A673 (cell line): ENCODE data around the gene VSIR.

Source experiments
- EZH2 ChIP-seq: fragments of 200-600 bp; sonication (generic); IDR thresholded peaks from 2 replicates; pipeline ENCODE4 v1.6.1; 2017; ENCODE audit warnings: borderline replicate concordance, low read depth, mild to moderate bottlenecking, mixed read lengths, antibody characterized with exemption, low read length; ENCODE audit not compliant: poor library complexity, severe bottlenecking
- TF ChIP-seq, protein P1 (sequence below): fragments of 300-800, 200-600 bp; sonication (generic); conservative IDR thresholded peaks from 2 replicates; pipeline ENCODE4 v1.5.1; 2017; ENCODE audit warnings: low read depth, mild to moderate bottlenecking, antibody characterized with exemption, low read length, moderate library complexity, mixed read lengths

DNA sequence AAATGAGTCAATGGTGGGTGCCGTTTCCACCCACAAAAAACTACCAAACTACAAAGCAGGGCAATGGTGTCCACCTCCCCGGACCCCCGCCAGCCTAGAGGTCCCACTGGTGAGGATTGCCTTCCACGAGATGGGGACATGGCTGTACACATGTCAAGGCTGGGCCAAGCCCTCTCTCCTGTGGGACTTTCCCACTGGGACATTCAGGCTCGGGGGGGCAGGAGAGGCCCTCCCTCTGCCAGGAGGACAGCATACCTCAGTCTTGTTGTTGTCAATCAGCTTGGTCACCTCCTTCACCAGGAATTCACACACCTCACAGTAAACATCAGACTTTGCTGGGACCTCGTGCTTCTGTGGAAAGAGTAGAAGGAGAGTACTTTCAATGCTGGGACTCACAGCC is 46.7 kb upstream of the VSIR start:
- TF ChIP-seq EZH2, result no peak
- TF ChIP-seq, protein P1, sequence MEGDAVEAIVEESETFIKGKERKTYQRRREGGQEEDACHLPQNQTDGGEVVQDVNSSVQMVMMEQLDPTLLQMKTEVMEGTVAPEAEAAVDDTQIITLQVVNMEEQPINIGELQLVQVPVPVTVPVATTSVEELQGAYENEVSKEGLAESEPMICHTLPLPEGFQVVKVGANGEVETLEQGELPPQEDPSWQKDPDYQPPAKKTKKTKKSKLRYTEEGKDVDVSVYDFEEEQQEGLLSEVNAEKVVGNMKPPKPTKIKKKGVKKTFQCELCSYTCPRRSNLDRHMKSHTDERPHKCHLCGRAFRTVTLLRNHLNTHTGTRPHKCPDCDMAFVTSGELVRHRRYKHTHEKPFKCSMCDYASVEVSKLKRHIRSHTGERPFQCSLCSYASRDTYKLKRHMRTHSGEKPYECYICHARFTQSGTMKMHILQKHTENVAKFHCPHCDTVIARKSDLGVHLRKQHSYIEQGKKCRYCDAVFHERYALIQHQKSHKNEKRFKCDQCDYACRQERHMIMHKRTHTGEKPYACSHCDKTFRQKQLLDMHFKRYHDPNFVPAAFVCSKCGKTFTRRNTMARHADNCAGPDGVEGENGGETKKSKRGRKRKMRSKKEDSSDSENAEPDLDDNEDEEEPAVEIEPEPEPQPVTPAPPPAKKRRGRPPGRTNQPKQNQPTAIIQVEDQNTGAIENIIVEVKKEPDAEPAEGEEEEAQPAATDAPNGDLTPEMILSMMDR, result no peak
